AG09319 (cell line): ENCODE data around the gene FGD6.
"Not testable (repeated sequence)": the region's sequence is repeated elsewhere in the genome, so short reads cannot be mapped to it uniquely, and the experiment has no call there.

Experiments
- DNase-seq: peaks from one replicate; pipeline ENCODE4 v3.0.0-alpha.2; 2010; ENCODE audit warnings: low read depth; ENCODE audit errors: extremely low read depth
- CTCF ChIP-seq: IDR thresholded peaks from 2 replicates; pipeline ENCODE4 v1.5.1; 2011; ENCODE audit warnings: low read depth, mild to moderate bottlenecking, inconsistent platforms, low read length, moderate library complexity

FGD6 gene

DNA sequence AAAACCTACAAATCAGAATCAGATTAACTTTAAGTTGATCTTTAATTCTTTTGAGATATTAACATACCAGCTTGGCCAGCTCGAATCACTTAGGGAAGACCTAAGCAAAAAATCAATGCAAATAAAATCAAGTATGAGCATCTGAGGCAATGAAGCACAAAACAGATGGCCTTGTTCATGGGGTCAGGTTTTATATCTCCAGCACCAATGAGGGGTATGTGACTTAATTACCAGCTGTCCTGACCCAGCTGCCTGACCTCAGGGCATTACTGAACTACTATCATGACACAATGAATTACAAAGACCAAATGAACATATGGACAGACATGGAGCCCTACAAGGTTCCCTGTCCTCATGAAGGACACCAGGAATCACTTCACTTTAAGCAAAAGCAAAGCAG lies 70.5 kb downstream of the FGD6 start:
- DNase-seq = no peak
- no peak for TF ChIP-seq CTCF

GRCh38 chr12:95143621-95144205 lies 73.6 kb downstream of the FGD6 start:
- no peak for DNase-seq
- no peak for TF ChIP-seq CTCF

- no peak for DNase-seq
- no peak for TF ChIP-seq CTCF
These were observed 74.7 kb downstream of the FGD6 start for GRCh38 chr12:95142431-95143151.

DNA sequence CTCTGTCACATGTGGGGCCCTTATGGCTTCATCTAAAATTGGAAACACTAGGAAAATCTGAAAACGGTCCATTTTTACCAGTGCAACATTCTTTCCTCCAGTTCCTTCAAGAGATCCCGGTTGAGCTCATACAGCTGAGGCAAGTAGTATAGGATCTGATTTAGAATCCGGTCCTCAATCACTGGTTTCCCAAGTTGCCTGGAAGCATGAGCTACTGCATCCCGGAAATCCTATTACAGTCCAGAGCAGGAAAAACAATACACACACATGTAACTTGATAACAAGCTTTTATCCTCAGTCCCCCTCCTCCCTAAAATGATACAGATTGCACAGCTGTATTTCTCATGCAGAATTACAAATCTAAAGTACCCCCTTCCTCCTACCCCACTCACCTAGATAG lies 76.0 kb downstream of the FGD6 start:
- no peak for TF ChIP-seq CTCF
- no peak for DNase-seq

DNA sequence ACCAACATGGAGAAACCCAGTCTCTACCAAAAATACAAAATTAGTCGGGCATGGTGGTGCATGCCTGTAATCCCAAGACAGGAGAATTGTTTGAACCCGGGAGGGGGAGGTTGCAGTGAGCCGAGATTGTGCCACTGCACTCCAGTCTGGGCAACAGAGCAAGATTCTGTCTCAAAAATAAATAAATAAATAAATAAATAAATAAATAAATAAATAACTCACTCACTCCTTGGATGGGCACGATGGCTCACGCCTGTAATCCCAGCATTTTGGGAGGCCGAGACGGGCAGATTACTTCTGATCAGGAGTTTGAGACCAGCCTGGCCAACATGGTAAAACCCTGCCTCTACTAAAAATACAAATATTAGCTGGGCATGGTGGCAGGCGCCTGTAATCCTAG lies 79.2 kb downstream of the FGD6 start:
- DNase-seq = not testable (repeated sequence)

DNA sequence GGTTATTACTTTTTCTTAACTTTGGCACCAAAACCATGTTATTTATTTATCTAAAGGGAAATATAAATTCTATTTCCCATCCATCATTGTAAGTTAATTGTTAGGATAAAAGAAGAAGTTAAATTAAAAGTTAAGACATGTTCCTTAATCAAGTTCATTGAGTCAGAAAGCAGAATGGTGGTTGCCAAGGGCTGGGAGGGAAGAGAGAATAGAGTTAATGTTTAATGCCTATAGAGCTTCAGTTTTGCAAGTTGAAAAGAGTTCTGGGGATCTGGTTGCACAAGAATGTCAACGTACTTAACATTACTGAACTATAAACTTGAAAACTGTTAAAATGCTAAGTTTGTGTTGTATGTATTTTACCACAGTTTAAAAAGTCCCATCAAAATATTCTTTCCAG lies 80.7 kb downstream of the FGD6 start:
- no peak for DNase-seq
- no peak for TF ChIP-seq CTCF

DNA sequence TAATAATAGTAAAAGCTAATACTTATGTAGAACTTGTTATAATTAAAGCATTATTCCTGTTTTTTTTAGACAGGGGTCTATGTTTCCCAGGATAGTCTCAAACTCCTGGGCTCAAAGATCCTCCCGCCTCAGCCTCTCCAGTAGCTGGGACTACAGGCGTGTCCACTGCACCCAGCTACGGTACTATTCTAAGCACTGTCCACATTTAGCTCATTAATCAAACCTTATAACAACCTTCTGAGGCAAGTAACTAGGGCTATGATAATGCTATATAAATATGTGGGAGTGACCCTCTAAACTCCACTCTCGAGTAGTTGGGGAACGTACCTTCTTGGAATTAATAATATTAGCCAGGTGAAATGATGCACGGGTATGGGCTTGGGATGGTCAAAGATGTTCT lies 83.2 kb downstream of the FGD6 start:
- TF ChIP-seq CTCF = no peak
- DNase-seq = no peak
